HG03039 (cell line): ENCODE results near the gene NHERF2.

Experiments used
- ATAC-seq: cut with Tn5 transposase; IDR thresholded peaks from one replicate; pipeline ENCODE4 v1.9.1; 2021; ENCODE audit warnings: mild to moderate bottlenecking, moderate library complexity; ENCODE audit not compliant: unreplicated experiment

Gene NHERF2

DNA sequence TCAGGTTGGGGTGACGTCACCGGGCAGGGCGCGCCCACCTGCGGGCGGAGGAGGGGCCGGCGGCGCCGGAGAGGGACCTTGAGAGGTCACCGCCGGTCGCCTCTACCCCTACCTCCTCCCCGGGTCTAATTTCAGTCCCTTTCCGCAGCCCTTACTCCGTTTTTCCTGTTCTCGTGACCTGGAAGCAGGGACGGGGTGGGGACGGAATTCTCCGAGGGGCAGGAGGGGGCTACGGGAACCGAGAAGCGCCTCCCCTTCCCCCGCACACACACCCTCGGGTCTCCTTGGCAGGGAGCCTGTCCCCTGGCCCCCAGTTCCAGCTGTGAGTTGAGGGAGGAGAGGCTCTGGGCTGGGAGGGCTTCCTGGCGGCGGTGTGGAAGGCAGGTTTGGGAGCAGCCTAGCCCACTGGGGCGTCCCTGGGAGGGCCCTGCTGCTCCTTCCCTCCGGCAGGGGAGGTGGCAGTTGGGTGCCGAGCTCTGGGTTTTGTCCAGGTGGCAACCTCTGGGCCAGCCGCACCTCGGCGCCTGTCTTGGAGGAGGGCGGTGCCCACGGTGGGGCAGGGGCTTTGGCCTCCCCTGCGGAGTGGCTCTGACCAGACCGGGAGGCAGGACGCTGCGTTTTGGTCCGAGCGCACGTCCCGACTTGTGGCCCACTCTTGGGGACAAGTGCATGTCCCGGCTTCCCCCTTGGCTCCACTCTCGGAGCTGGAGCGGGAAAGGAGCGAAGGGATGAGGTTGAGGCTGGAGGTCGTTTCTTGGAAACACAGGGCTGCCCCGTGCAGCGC, 36.2 kb upstream of the NHERF2 start:
- no peak for ATAC-seq

DNA sequence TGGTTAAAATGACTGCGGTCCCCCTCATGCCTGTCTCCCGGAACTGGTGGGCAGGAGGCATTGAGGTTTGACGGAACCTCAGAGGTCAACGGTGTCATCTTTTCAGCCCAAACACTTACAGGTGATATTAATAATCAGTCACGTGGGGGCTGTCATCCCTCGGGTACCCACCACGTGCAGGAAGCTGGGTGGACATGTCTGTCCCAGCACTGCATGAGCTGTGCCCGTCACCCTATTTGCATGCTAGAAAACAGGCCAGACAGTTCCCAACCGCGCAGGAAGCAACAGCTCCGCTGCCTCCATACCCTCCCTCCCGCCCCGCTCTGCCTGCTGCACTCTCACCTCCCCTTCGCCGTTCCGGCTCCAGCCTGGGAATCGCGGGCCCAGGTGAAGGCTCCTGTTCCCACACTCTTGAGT, 35.6 kb upstream of the NHERF2 start:
- no peak for ATAC-seq

DNA sequence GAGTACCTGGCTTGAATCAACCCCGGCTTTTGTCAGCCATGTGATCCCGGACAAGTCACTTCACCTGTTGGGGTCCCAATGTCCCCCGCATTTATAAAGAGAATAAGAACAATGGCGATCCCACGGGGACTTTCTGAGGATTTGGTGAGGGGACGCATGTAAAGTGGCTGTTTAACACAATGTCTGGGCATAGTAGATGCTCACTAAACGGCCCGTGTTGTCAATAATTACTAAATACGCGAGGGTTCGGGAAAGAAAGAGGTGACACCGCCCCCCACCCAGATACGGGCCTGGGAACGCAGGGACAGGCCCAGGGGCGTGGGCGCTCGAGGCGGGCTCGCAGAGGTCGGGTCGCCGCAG, 35.1 kb upstream of the NHERF2 start:
- ATAC-seq, result no peak

DNA sequence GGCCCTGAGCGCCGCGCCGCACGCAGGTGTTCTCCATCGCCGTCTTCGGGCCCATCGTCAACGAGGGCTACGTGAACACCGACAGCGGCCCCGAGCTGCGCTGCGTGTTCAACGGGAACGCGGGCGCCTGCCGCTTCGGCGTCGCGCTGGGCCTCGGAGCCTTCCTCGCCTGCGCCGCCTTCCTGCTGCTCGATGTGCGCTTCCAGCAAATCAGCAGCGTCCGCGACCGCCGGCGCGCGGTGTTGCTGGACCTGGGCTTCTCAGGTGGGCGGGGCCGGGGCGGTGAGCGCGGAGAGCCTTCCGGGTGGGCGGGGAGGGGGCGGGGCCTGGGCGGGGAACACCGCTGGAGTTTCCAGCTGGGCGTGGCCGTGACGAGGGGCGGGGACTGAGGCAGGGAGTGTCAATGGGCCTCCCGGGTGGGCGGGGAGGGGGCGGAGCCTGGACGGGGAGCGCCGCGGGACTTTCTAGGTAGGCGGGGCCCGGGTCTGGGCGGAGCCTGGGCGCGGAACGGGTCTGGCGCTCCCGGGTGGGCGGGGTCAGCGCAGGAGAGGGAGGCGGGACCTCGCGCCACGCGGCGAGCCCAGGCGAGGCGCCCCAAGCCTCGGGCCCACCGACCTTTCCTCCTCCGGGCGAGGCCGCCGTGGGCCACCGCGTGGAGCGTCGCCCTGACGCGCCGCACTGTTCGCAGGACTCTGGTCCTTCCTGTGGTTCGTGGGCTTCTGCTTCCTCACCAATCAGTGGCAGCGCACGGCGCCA, 34.6 kb upstream of the NHERF2 start:
- peak; percentile 42 for ATAC-seq

DNA sequence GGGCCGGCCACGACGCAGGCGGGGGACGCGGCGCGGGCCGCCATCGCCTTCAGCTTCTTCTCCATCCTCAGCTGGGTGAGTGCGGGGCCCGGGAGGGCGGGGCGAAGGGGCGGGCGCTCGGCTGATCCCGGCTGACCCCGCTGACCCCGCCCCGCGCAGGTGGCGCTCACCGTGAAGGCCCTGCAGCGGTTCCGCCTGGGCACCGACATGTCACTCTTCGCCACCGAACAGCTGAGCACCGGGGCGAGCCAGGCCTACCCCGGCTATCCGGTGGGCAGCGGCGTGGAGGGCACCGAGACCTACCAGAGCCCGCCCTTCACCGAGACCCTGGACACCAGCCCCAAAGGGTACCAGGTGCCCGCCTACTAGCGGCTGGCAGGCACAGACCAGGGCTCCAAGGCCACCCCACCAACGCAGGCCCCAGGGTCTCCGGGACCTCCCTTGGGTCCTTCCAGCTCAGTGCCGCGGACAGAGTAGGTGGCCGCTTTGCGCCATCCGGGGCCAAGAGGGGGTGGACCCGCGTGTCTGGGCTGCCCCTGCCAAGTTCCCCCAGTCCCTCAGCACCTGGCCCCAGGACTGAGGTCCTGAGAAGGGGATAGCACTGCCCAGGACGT, 33.9 kb upstream of the NHERF2 start:
- ATAC-seq, result no peak

DNA sequence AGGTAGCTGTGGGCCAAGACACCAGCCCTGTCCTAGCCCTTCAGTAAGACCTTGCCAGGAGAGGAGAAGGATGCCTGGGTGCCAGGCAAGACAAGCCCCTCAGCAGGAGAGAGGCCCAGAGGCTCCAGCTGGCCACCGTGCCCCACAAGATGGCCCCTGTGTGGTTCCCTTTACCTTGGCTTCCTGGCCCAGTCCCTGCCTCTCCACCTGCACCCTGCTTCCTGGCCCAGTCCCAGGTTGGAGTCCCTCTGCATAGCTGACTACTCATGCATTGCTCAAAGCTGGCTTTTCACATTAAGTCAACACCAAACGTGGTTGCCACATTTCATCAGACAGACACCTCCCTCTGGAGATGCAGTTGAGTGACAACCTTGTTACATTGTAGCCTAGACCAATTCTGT, 33.0 kb upstream of the NHERF2 start:
- no peak for ATAC-seq

DNA sequence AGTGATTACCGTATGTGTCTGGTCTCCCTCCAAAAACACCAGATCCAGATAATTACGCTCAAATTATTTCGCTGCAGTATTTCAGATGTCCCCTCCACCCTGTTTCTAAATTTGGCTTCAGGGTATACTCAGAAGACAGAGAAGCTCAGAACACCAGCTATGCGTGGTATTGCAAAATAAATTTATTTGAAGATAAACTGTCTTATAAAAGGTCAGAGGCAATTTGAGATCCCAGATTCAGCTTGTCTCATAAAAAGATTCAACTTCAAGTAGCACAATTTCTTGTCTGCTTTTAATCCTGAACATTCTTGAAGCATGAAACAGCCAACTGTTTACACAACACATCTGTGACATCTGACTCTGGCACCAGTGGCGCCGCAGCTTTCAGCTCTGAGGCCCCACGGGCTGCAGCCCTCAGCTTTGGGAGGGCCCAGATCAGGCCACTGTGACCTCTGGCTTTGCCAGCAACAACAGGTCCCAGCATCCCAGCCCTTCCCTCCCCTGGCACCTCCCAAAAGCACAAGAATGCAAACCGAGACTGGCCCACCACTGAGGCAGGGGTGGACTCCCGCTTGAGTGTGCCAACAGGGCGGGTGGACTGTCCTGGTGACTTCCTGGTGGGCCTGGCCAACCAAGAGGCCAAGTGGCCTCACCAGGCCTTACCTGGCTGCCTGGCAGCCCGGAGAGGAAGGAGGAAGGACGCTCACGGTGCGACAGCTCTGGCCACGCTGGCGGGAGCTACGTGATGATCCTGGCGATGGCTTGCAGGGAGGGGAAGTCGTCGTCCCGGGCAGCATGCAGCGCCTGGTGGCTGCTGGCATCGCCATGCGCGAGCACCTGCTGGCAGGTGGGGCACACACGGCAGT, 29.0 kb upstream of the NHERF2 start:
- no peak for ATAC-seq

DNA sequence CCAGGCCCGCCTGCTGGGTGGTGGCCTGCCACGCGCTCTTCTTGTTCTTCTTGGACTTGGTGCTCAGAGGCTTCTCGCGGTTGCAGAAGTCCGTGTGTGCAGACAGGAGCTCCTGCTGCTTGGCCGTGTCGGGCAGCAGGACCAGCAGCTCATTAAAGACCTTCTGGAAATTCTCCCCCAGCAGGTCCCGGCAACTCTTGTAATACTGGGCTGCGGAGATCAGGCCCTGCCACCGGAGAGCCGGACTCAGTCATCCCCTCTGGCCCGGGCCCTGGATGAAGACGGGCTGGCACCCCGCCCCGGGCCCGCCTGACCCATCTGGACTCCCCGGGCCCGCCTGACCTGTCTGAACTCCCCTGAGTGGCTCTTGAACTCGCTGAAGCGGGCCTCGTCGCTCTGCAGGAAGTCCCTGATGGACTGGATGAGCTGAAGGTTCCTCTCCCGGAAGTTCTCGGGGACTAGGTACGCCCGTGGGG, 28.3 kb upstream of the NHERF2 start:
- ATAC-seq, result no peak

DNA sequence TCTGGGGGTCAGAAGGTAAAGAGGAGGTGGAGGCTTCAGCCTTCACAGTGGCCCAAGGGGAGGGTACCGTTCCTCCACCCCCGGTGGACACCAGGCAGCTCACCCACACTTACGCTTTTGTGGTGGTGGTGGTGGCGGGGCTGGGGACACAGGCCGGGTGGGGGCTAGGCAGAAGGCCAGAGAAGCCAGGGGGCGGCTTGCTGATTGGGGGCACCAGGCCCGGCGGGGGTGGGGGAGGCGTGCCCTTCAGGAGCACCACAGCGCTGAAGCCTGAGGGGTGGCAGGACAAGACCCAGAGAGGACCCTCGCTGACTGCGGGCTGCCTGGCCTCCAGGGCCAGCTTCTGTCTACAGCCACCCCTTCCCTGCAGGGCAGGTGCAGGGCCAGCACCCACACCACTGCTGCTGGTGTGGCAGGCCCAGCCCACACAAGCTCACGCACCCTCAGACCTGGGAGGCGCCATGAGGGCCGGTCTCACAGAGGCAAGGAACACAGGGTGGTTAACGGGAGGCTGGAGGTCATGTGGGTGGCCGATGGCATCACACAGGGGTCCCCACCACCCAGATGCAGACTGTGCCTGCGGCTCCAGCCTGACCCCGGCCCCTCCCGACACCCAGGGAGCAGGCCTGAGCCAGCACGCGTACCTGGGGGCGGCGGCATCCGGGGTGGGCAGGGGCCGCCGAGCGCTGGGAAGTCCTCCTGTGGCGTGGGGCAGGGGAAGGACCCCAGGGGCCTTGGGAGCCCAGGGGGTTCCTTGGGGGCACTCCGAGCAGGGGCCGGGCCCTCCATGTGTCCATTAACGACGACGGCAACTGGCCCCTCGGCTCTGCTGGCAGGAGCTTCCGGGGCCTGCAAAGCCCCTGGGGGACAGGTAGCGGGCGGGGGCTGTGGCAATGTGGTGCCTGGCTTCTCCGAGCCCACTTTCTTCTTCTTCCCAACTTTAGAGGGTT, 27.6 kb upstream of the NHERF2 start:
- no peak for ATAC-seq

DNA sequence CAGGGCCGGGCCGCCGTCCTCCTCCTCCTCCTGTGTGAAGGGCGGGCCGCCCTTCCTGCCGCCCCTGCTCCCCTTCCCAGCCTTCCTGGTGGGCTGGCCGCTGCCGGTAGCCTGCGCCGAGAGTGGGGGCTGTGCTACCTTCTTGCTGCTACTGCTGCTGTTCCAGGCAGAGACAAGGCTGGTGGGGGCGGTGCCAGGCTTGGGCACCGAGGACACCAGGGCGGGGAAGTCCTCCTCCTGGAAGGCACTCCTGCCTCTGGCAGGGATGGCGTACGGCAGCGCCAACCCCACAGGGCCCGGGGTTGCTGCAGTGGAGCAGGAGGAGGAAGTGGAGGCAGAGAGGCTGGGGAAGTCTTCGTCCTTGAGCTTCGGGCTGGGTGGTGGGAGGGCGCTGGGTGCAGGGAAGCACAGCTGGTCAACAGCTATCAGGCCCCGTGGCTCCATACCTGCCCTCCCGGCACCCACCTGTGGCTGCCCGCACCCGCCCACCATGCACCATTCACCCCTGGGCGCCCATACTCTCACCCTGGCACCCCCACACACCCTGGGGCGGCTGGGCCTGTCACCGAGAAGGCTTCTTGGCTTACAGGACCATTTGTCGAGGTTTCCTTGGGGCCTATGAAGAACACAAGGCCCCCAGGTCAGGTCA, 26.7 kb upstream of the NHERF2 start:
- ATAC-seq, result no peak

DNA sequence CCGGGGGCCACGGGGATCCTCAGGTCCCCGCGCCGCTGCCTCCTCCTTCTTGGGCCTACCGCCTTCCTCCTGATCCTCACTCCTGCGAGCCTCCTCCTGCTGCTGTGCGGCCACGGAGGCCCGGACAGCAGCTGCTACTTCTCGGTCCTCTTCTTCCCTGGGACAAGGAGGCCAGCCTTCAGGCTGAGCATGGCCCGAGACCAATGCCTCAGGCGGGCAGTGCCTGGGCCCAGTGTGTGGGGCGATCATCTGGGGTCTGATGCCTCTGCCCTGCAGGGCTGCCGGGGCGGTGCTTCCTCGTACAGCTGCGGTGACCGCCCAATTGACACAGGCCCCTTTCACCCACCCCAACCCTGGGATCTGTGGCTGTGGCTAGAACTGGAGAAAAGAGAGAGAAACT, 25.7 kb upstream of the NHERF2 start:
- no peak for ATAC-seq

DNA sequence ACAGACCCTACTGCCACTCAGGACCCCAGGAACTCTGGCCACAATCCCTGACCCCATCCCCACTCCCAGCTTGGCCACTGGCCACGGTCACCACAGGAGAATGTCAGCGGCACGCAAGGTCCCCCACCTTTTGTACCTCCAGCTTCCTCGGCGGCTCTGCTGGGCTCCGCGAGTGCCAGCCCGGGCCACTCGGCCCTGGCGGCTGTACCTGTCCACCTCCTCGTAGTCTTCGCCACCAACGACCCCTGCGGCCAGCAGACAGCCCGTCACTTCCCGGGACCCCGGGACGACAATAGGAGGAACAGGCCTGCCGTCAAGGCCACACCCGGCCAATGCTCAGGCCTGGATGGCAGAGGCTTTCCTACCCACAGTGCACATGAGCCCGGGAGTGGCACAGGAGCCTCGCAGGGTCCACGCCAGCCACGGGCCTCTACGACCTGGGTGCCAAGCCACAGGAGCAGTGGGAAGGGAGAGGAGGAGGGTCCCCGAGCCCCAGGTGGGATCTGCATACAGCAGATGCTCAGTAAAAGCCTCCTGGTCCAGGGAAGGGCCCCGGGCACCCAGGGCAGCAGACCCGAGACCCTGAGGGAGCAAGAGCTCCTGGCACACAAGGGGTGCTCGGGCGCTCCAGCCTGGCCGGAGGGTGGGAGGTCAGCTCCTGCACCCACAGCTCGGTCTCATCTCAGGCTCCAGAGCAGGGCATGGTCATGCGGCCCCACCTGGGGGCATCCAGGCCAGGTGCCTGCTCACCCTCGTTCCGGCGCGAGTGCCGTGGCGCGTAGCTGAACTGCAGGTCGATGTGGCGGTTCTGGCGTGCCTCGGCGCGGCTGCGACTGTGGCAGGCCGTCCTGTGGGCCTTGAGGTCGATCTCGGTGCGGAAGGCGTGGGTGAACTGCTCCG, 25.0 kb upstream of the NHERF2 start:
- no peak for ATAC-seq

DNA sequence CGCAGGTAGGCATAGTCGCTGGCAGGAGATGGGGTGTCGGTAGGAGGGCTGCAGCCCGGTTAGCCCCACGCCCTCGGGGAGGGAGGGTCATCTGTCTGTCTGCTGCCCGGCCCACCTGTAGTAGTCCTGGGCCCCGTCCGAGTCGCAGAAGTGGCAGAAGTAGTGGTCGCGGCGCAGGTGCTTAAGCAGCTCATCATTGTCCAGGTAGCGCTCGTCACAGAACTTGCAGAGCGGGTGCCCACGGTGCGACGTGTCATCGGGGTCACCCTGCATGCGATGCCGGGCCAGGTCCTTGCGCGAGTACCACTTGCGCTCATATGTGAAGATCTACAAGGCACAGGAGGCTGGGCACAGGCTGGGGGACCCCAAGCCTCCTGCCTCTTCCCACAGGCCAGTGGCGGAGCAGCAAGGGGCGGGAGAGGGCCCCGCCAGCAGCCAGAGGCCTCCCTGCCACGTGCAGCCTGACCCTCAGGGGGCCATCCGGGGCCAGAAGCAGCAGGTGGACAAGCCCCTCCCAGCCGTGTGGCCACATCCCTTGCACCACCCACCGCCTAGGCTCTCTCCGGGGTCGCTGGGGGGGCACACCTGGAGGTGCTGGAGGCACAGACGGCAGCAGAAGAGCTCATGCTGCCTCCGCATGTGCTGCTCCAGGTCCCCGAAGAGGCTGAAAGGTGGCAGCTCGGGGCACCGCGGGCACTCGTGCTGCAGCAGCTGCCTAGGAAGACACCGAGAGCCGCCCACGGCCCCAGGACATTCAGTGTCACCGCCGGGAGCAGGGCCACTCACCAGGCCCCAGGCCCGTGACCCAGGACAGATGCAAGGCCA, 24.1 kb upstream of the NHERF2 start:
- ATAC-seq, result no peak

DNA sequence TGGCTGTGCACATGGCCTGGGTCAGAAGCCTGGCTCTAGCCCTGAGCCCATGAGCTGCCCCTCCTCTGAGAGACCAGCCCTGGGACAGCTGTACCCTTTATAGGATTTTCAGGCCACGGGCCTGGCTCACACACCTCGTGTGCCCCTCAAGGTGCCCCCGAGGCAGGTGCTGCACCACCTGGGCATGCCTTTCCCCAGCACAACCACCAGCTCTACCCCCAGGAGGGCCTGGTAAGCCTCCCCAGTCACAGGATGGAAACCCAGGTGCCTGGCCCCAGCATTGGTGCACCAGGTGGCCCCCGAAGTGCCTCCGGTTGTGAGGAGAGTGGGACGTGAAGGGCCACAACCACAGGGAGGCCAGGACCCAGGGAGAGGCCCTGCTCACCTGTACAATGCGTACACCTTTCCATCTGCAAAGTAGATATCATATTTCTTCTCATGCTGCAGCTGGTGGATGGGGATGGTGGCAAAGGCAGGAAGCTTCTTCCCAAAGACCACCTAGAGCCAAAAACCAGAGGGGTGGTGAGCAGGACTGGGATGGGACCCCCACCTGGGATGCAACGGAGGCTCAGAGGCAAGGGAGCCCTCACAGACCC, 23.4 kb upstream of the NHERF2 start:
- ATAC-seq, result no peak

DNA sequence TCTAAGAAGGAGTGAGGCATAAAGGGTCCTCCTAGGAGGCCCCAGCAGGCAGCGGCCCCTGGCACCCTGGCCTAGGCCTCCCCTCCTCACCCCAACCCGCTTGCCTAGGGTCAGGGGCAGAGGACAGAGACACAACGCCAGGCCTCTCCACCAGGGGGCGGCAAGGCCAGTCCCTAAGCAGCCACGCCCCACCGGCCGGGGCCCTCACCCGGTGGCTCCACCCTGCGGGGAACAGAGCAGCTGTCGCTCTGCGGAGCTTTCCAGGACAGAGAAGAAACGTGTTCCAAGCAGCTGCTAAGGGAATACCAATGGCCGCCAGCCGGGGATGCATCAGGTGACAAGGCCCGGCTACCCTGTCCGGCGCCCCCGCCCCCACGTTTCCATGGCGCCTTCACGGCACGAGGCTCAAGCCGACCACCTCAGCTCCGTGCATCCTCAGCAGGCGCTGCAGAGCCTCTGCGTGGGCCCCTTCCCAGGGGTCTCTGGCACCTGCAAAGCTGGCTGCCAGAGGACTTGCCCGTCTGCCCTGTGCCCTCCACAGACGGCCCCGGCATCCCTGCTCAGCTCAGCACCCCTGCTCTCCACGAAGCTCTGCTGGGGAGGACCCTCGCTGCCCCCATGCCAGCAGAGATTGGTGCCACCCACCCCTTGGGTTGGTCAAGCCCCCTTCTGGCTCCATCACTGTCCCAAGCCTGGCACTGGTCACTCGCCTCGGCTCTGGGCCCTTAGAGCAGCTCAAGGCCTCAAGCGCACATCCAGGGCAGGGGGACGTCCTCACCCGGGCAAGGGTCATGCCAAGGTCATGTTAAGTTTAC, 22.7 kb upstream of the NHERF2 start:
- ATAC-seq, result no peak

DNA sequence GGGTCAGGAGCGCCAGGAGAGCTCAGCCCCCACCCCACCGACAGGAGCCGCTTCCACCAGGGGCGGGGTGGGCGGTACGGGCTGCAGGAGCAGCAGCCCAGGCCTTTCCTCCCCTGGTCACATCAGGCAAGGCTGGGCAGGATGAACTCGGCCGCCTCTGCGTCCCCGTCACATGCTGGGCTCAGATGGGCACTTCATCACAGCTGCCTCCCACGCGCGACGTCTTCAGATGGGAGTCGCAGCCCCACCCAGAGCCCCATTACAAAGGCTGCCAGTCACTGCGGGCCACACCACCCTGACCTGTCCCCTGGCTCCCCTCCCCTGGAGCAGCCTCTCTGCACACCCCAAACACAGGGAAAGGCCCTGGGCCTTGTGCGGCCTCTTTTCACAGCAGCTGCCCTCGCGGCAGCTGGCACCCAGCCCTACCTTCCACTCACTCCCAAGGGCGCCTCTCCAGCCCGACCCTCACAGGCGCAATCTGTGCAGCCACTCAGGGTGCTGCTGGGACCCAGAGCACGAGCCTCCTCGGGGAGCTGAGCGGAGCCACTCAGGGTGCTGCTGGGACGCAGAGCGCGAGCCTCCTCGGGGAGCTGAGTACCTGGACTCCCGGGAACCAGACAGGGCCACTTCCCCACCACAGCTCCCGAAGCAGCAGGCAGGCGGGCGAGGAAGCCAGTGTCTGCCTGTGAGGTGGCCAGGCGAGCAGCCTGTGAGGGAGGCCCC, 21.7 kb upstream of the NHERF2 start:
- no peak for ATAC-seq
